ENCODE data around the gene FOXN3.

- no peak for TF ChIP-seq MAX (IDR thresholded peaks at IDR 0.05; ENCODE audit: insufficient read depth, insufficient read length)
- TF ChIP-seq CTCF (IDR thresholded peaks at IDR 0.05; ENCODE audit: extremely low read depth in 1 of 2, insufficient read depth in 1 of 2, low read depth in 1 of 2, low read length in 2 of 2) = no peak
- TF ChIP-seq POLR2A (IDR thresholded peaks at IDR 0.05; ENCODE audit: low read depth, low read length) = no peak
- no peak for TF ChIP-seq JUN (IDR thresholded peaks at IDR 0.05; ENCODE audit: borderline replicate concordance, insufficient read depth, insufficient read length, low read depth)
- TF ChIP-seq EZH2 (IDR thresholded peaks at IDR 0.05; ENCODE audit: borderline replicate concordance, low read depth, low read length, severe bottlenecking) = no peak
Measured at GRCh38 chr14:89166633-89167032, 250.4 kb downstream of the FOXN3 start.
